Neural cell (in vitro differentiated cells): Measurements from ENCODE around the gene ARHGAP25. TPM values are rescaled to one million over a fixed set of nuclear protein-coding genes. Genes with fewer than 3 reads are reported as not detected.

ENCODE experiments used
- H2AFZ ChIP-seq: fragments of 200-600, 300-800 bp; sonication (generic), shearing (Covaris generic); 2 replicates; pipeline ENCODE4 v1.6.0; 2014; ENCODE audit warnings: low read depth, mild to moderate bottlenecking, antibody characterized with exemption, low read length, moderate library complexity
- H3F3A ChIP-seq: fragments of 200-600 bp; shearing (Covaris generic); 2 replicates; pipeline ENCODE4 v1.6.1; 2016; ENCODE audit warnings: mild to moderate bottlenecking, moderate library complexity, mixed read lengths, antibody characterized with exemption, low read length; ENCODE audit not compliant: insufficient read depth, poor library complexity, severe bottlenecking
- H3K27ac ChIP-seq: fragments of 200-600, 300-800 bp; sonication (generic), shearing (Covaris generic); 2 replicates; pipeline ENCODE4 v1.5.1; 2014; ENCODE audit warnings: mild to moderate bottlenecking, low read length, moderate library complexity
- H3K27me3 ChIP-seq: fragments of 300-800, 200-600 bp; sonication (generic), shearing (Covaris generic); 2 replicates; pipeline ENCODE4 v1.6.0; 2014; ENCODE audit warnings: mild to moderate bottlenecking, low read depth, low read length, moderate library complexity; ENCODE audit not compliant: insufficient read depth
- H3K36me3 ChIP-seq: fragments of 300-800, 200-600 bp; sonication (generic), shearing (Covaris generic); 2 replicates; pipeline ENCODE4 v1.5.1; 2014; ENCODE audit warnings: mild to moderate bottlenecking, antibody characterized with exemption, low read length, moderate library complexity; ENCODE audit not compliant: insufficient read depth
- H3K4me2 ChIP-seq: fragments of 300-800, 200-600 bp; sonication (generic), shearing (Covaris generic); 2 replicates; pipeline ENCODE4 v1.6.0; 2014; ENCODE audit warnings: mild to moderate bottlenecking, low read length
- H3K4me3 ChIP-seq: fragments of 300-800, 200-600 bp; sonication (generic), shearing (Covaris generic); 2 replicates; pipeline ENCODE4 v1.5.1; 2014; ENCODE audit warnings: mild to moderate bottlenecking, low read length, moderate library complexity
- H3K79me2 ChIP-seq: fragments of 200-600 bp; shearing (Covaris generic); replicated peaks from 2 replicates; pipeline ENCODE4 v1.6.0; 2014; ENCODE audit warnings: mild to moderate bottlenecking, low read length, moderate library complexity; ENCODE audit not compliant: insufficient read depth
- H3K9ac ChIP-seq: fragments of 300-800, 200-600 bp; sonication (generic), shearing (Covaris generic); 2 replicates; pipeline ENCODE4 v1.6.1; 2016; ENCODE audit warnings: mild to moderate bottlenecking, low read length, mixed read lengths
- H3K9me2 ChIP-seq: fragments of 200-600 bp; shearing (Covaris generic); 2 replicates; pipeline ENCODE4 v1.6.1; 2016; ENCODE audit warnings: mild to moderate bottlenecking, low read length, mixed read lengths; ENCODE audit not compliant: insufficient read depth
- H3K9me3 ChIP-seq: fragments of 200-600, 300-800 bp; sonication (generic), shearing (Covaris generic); 2 replicates; pipeline ENCODE4 v1.6.1; 2016; ENCODE audit warnings: mild to moderate bottlenecking, mixed run types, low read length, moderate library complexity, mixed read lengths
- H4K20me1 ChIP-seq: fragments of 200-600 bp; shearing (Covaris generic); 2 replicates; pipeline ENCODE4 v1.6.1; 2016; ENCODE audit warnings: mild to moderate bottlenecking, mixed run types; ENCODE audit not compliant: insufficient read depth
- CTCF ChIP-seq: fragments of 450-650 bp; IDR thresholded peaks from 2 replicates; pipeline ENCODE4 v1.5.1; 2014; ENCODE audit warnings: antibody characterized with exemption, mild to moderate bottlenecking, moderate library complexity; ENCODE audit not compliant: poor library complexity, severe bottlenecking
- EP300 ChIP-seq: fragments of 450-650 bp; conservative IDR thresholded peaks from 2 replicates; pipeline ENCODE4 v1.6.1; 2014; ENCODE audit warnings: antibody characterized with exemption, mild to moderate bottlenecking, moderate library complexity; ENCODE audit not compliant: poor library complexity, severe bottlenecking
- EZH2 ChIP-seq: fragments of 200-600, 300-800 bp; shearing (Covaris generic), sonication (generic); IDR thresholded peaks from 2 replicates; pipeline ENCODE4 v1.6.1; 2014; ENCODE audit warnings: antibody characterized with exemption, low read length, borderline replicate concordance, mild to moderate bottlenecking; ENCODE audit not compliant: insufficient read depth, poor library complexity, severe bottlenecking
- MXI1 ChIP-seq: fragments of 450-650 bp; conservative IDR thresholded peaks from 2 replicates; pipeline ENCODE4 v1.6.1; 2014; ENCODE audit warnings: antibody characterized with exemption, mild to moderate bottlenecking; ENCODE audit not compliant: poor library complexity, severe bottlenecking
- POLR2AphosphoS5 ChIP-seq: IDR thresholded peaks from 2 replicates; pipeline ENCODE4 v1.6.1; 2012
- RAD21 ChIP-seq: fragments of 450-650 bp; conservative IDR thresholded peaks from 2 replicates; pipeline ENCODE4 v1.6.1; 2014; ENCODE audit warnings: antibody characterized with exemption, mild to moderate bottlenecking, moderate library complexity
- REST ChIP-seq: IDR thresholded peaks from 2 replicates; pipeline ENCODE4 v1.6.1; 2012; ENCODE audit warnings: borderline replicate concordance
- SMC3 ChIP-seq: fragments of 450-650 bp; conservative IDR thresholded peaks from 2 replicates; pipeline ENCODE4 v1.6.1; 2014; ENCODE audit warnings: antibody characterized with exemption, mild to moderate bottlenecking, moderate library complexity; ENCODE audit not compliant: poor library complexity
- TAF1 ChIP-seq: IDR thresholded peaks from 2 replicates; pipeline ENCODE4 v1.6.1; 2012; ENCODE audit warnings: low read depth
- polyA plus RNA-seq: library from polyadenylated mRNA; depleted of rRNA; stranded (reverse); fragments of >200 nt; gene quantifications from 2 replicates; pipeline ENCODE4 v1.2.3, GENCODE V29; 2014

The ARHGAP25 gene
- polyA plus RNA-seq, 1 donor from 2014 or later = not detected

- Histone ChIP-seq H3K36me3 (no peaks in the 10 kb centered on the region), H3K4me2 (no peak overlapping the region), H3K27me3 (no peaks in the 10 kb centered on the region), H3K79me2 (no peaks in the 10 kb centered on the region), H4K20me1 (no peaks in the 10 kb centered on the region), H2AFZ (no peak overlapping the region), H3K9me2 (no peaks in the 10 kb centered on the region), H3K9ac (no peak overlapping the region), H3K27ac (no peak overlapping the region), H3F3A (no peaks in the 10 kb centered on the region), H3K9me3 (no peaks in the 10 kb centered on the region), H3K4me3 (no peak overlapping the region)
- TF ChIP-seq POLR2AphosphoS5 (no peak), TAF1 (no peak), EZH2 (no peak), CTCF (no peak)
Observed at GRCh38 chr2:68791914-68792313, 57.3 kb downstream of the ARHGAP25 start.

- H3K9me3 ChIP-seq = no peaks in the 10 kb centered on the region
- H3F3A ChIP-seq = no peaks in the 10 kb centered on the region
- no peak overlapping the region for H3K4me3 ChIP-seq
- H3K9ac ChIP-seq = no peak overlapping the region
- no peak overlapping the region for H3K4me2 ChIP-seq
- no peak overlapping the region for H3K27ac ChIP-seq
- H3K79me2 ChIP-seq = no peaks in the 10 kb centered on the region
- no peaks in the 10 kb centered on the region for H3K36me3 ChIP-seq
- H3K9me2 ChIP-seq = no peaks in the 10 kb centered on the region
- H4K20me1 ChIP-seq = no peaks in the 10 kb centered on the region
- no peak overlapping the region for H2AFZ ChIP-seq
- no peaks in the 10 kb centered on the region for H3K27me3 ChIP-seq
- no peak for TF ChIP-seq RAD21
- TF ChIP-seq POLR2AphosphoS5 = no peak
Observed at GRCh38 chr2:68792751-68793150, 58.1 kb downstream of the ARHGAP25 start.

- Histone ChIP-seq H3K79me2 (no peaks in the 10 kb centered on the region), H4K20me1 (no peaks in the 10 kb centered on the region), H3K27ac (no peak overlapping the region), H2AFZ (no peak overlapping the region), H3K9me3 (no peaks in the 10 kb centered on the region), H3K4me2 (no peak overlapping the region), H3K27me3 (no peaks in the 10 kb centered on the region), H3K36me3 (no peaks in the 10 kb centered on the region), H3K4me3 (no peak overlapping the region), H3F3A (no peaks in the 10 kb centered on the region), H3K9ac (no peak overlapping the region), H3K9me2 (no peaks in the 10 kb centered on the region)
- TF ChIP-seq POLR2AphosphoS5 = no peak
- TF ChIP-seq MXI1 = no peak
- TF ChIP-seq SMC3 = no peak
- TF ChIP-seq RAD21 = no peak
- TF ChIP-seq EZH2 = no peak
- TF ChIP-seq EP300 = no peak
- TF ChIP-seq TAF1 = no peak
- TF ChIP-seq CTCF = no peak
- TF ChIP-seq REST = no peak
Observed at GRCh38 chr2:68796295-68796905, 61.8 kb downstream of the ARHGAP25 start.
